ENCODE results near the gene THOC3.
"Not testable (repeated sequence)": the region's sequence is repeated elsewhere in the genome, so short reads cannot be mapped to it uniquely, and the experiment has no call there.

Gene THOC3

GRCh38 chr5:175948329-175949108, 19.6 kb downstream of the THOC3 start:
- DNase-seq; in situ Hi-C loops (cut with MboI; ENCODE audit: low pct_unique_long_range_greater_than_20kb, low sequenced_read_pairs): not testable (repeated sequence)

DNA sequence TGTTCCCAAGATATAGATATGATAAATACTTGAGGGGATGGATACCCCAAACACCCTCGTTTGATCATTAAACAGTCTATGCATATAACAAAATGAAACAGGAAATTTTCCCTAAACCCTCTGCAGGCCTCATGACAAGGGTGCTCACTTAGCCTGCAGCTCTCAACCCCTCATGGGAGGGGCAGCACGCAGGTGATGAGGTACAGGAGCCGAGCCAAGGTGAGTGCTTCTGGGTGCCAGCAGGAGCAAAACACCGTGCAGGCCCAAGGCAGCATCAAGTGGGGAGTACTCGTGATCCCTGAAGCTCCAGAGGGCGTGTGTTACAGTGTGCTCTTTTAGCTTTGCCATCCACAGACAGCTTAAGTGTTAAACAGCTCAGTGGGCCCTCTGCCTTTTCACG, 24.9 kb downstream of the THOC3 start:
- DNase-seq; in situ Hi-C loops (cut with MboI; ENCODE audit: low pct_unique_long_range_greater_than_20kb, low sequenced_read_pairs): not testable (repeated sequence)

DNA sequence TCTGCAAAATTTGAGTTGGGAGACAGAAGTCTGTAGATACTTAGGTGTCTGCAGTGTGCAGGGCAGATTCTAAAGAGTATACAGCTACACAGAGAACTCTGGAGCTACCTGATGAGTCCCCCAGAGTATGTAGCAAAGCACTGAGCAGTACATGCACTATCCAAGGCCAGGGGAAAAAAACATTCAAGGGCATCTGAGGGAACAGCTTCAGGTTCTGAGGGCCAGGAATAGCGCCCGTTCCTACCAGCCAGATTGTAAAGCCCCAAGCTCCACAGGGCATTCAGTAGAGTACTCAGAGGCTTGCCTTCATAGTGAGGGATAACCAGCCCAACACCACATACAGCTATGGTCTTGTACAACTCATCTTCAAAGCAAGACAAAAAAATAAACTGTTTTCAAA, 27.5 kb downstream of the THOC3 start:
- in situ Hi-C loops (cut with MboI; ENCODE audit: low pct_unique_long_range_greater_than_20kb, low sequenced_read_pairs); DNase-seq: not testable (repeated sequence)

- in situ Hi-C loops (cut with MboI; ENCODE audit: low pct_unique_long_range_greater_than_20kb, low sequenced_read_pairs); DNase-seq: not testable (repeated sequence)
Observed at GRCh38 chr5:175938489-175938888, 29.6 kb downstream of the THOC3 start.

GRCh38 chr5:175928752-175929151, 39.4 kb downstream of the THOC3 start:
- in situ Hi-C loops (cut with MboI; ENCODE audit: low pct_unique_long_range_greater_than_20kb, low sequenced_read_pairs); DNase-seq: not testable (repeated sequence)

DNA sequence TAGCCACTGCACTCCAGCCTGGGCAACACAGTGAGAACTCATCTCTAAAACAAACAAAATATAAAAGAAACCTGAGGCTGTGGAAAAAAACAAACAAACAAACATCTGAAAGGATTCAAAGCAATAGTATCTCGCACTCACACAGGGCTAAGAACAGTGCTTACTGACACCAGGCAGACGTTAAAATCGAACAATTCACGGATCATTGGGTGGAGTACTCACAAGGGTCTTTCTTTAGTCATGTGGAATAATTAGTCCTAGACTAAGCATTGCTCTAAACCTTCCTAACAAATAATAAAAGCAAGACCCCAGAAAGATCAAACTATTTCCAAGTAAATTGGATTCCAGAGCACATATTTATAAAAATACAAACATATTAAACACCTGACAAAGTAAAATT, 43.0 kb downstream of the THOC3 start:
- in situ Hi-C loops (cut with MboI; ENCODE audit: low pct_unique_long_range_greater_than_20kb, low sequenced_read_pairs): not testable (repeated sequence)

DNA sequence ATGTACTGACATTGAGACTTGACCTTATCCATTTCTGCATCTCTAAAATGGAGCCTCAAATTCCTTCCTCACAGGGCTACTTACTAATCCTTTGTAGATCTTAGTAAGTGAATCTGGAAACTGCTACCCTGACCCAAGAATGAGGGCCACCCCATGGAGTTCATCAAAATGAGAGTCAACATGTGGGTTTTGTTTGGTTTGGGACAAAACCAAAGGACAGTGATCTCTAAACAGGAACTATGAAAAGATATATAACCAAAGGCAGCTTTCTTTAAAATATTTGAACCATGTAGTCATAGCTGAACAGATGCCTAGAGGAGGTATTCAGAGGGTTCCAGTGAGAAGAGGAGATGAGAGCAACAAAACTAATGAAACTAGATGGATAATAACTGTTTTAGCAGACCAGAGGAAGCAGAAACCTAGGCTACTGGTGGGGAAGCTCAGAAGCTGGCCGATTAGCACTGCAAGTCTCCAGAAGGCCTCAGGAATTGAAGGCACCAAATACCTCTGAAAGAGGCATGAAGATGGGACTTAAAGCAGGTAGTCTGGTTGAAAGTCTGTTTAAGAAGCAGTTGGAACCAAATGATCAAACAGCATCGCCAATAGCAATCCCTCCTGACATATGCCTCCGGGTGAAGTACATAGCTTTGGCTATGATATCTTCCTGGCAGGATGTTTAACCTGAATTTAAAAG, 45.8 kb downstream of the THOC3 start:
- DNase-seq: no peak
- in situ Hi-C loops (cut with MboI; ENCODE audit: low pct_unique_long_range_greater_than_20kb, low sequenced_read_pairs): no loop called here

More for the DNA sequence above, 43.0 kb downstream of the THOC3 start:
- not testable (repeated sequence) for DNase-seq

- DNase-seq: no peak
- in situ Hi-C loops (cut with MboI; ENCODE audit: low pct_unique_long_range_greater_than_20kb, low sequenced_read_pairs): no loop called here
Observed at GRCh38 chr5:175921061-175921730, 46.9 kb downstream of the THOC3 start.

GRCh38 chr5:175920231-175920811, 47.8 kb downstream of the THOC3 start:
- in situ Hi-C loops (cut with MboI; ENCODE audit: low pct_unique_long_range_greater_than_20kb, low sequenced_read_pairs): no loop called here

DNA sequence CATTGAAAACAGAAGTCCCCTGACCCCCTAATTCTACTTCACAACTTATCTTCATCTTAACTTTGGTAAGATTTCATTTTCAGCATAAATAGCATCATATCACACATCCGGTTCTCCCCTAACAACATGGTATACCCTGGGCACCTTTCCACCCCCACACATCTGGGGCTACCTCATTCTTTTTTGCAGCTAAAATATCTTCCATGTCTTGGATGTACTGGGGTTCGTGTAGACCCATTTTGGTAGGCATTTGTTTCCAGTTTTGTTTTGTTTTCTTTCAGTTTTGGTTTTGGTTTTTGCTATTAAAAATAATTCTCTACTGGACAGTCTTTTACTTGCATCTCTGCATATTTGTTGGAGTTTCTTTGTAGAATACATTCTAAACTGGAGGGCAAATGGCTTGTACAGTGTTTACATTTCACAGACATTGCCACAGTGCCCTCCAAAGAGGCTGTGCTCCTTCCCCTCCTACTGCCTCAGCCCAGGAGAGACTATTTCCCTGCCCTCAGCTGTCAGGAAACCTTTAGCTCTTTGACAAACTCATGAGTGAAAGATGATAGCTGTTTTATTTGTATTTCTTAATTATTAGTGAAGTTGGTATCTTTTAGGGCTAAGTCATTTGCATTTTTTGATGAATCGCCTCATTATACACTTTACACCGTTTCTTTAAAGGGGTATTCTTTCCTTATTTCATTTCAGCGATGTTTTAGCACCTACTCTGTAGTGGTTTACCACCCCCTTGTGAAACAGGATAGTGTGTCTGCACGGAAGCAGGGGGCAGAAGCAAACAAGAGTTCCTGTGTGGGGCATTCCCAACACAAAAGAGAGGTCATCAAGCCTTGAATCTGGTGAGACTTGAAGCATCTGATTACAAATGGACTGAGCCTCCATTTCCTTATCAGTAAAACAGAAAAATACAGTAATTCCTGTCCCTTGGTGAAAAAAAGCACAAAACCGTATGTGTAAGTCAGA, 52.8 kb downstream of the THOC3 start:
- in situ Hi-C loops (cut with MboI; ENCODE audit: low pct_unique_long_range_greater_than_20kb, low sequenced_read_pairs); DNase-seq: not testable (repeated sequence)

More at GRCh38 chr5:175920231-175920811, 47.8 kb downstream of the THOC3 start:
- no peak for DNase-seq

GRCh38 chr5:175913835-175914672, 54.1 kb downstream of the THOC3 start:
- DNase-seq; in situ Hi-C loops (cut with MboI; ENCODE audit: low pct_unique_long_range_greater_than_20kb, low sequenced_read_pairs): not testable (repeated sequence)

DNA sequence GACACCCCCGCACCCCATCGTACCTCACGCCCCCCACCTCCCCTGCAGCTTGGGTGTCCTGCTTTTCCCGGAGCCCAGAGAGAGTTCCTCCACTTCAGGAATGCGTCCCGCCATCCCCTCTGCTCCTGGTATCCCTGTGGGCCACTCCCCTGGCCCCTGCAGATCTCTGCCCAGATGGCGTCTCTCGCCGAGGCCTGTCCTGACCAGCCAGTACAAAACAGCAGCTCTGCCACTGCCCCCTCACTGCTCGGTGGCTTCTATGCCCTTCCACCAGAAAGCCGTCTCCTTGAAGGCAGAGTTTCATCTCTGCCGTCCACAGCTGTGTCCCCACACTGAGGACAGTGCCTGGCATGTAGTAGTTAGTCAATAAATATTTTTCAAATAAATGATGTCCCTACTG, 58.0 kb downstream of the THOC3 start:
- in situ Hi-C loops (cut with MboI; ENCODE audit: low pct_unique_long_range_greater_than_20kb, low sequenced_read_pairs); DNase-seq: not testable (repeated sequence)

All from KBM-7 (cell line).